Gastroesophageal sphincter (tissue), 4 donors: ENCODE data around the gene CPXM2. TPM values are rescaled to one million over a fixed set of nuclear protein-coding genes. Genes with fewer than 3 reads are reported as not detected.

Source experiments
- ATAC-seq: fragments of 150-250 bp; one replicate; pipeline ENCODE4 v1.9.1; 2016; ENCODE audit warnings: mild to moderate bottlenecking, moderate library complexity
- H3K27ac ChIP-seq, 4 donors: fragments of 200-600 bp; sonication (generic) in 3 of 4; 1 replicate in 3 of 4; 2 replicates in 1 of 4; pipeline ENCODE4 v1.5.1; 2016 to 2019
- H3K27me3 ChIP-seq: fragments of 200-600 bp; sonication (generic); one replicate; pipeline ENCODE4 v1.5.1; 2019
- H3K36me3 ChIP-seq, 2 donors: fragments of 200-600 bp; sonication (generic); one replicate each; pipeline ENCODE4 v1.5.1; 2019; ENCODE audit warnings: control low read depth in 1 of 2
- H3K4me1 ChIP-seq, 3 donors: fragments of 200-600 bp; sonication (generic); 1 replicate in 2 of 3; 2 replicates in 1 of 3; pipeline ENCODE4 v1.5.1; 2016 to 2019; ENCODE audit warnings: control low read depth in 2 of 3
- H3K4me3 ChIP-seq, 2 donors: fragments of 200-600 bp; sonication (generic); one replicate each; pipeline ENCODE4 v1.5.1; 2019; ENCODE audit warnings: mild to moderate bottlenecking in 1 of 2, moderate library complexity in 1 of 2
- H3K9me3 ChIP-seq, 3 donors: fragments of 200-600 bp; sonication (generic); one replicate each; pipeline ENCODE4 v1.5.1; 2017 to 2019; ENCODE audit warnings: control low read depth in 2 of 3
- CTCF ChIP-seq, 4 experiments: fragments of 200-600 bp in 2 of 4; fragments of 450-650 bp in 2 of 4; sonication (generic) in 1 of 4; IDR thresholded peaks; one replicate each; pipeline ENCODE4 v1.5.1; 2017 to 2019; ENCODE audit warnings: antibody characterized with exemption in 4 of 4, mild to moderate bottlenecking in 2 of 4, moderate library complexity in 2 of 4
- EP300 ChIP-seq: sonication (generic); formaldehyde crosslinking; IDR thresholded peaks from one replicate; pipeline ENCODE4 v1.6.1; 2017; ENCODE audit warnings: antibody characterized with exemption, mild to moderate bottlenecking
- POLR2A ChIP-seq, 2 donors: fragments of 450-650 bp; IDR thresholded peaks; one replicate each; pipeline ENCODE4 v1.6.1; 2017; ENCODE audit warnings: antibody characterized with exemption in 2 of 2, mild to moderate bottlenecking in 2 of 2, moderate library complexity in 1 of 2
- POLR2AphosphoS5 ChIP-seq: sonication (generic); formaldehyde crosslinking; IDR thresholded peaks from one replicate; pipeline ENCODE4 v1.6.1; 2017; ENCODE audit warnings: antibody characterized with exemption
- WGBS, 2 donors: methylation state at CpG; one replicate each; pipeline ENCODE4 v1.1.5; 2018; ENCODE audit warnings: low coverage in 1 of 2; 5-methylcytosine and 5-hydroxymethylcytosine counted together
- total RNA-seq, 4 donors: library from RNA; depleted of rRNA; stranded (reverse); fragments of >200 nt; gene quantifications; one replicate each; pipeline ENCODE4 v1.1.0, GENCODE V29; 2016

Gene CPXM2
- total RNA-seq, 4 donors from 2014 or later: 57.1 to 165 (median 85.1) TPM

DNA sequence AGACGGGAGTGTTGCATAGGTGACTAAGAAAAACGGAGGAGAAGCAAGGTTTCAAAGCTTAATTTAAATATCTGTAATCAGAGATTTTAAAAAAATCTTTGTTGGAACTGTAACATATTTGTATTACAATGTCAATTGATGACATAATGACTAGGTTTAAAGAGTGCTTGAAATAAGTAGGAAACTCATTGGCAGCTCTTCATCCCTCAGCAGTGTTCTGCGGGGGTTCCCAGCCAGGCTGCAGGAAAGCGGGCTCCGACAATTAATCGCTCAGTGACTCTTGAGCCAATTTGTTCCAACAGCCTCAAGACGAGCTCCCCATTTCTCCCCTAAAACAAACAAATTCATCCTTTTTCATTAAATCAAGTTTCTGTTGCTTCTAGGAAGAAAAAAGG is 22.6 kb downstream of the CPXM2 start:
- Histone ChIP-seq H3K27me3 (no peaks in the 10 kb centered on the region), H3K36me3 (no peaks in the 10 kb centered on the region), H3K4me1 (peaks cover 8 to 76% (median 25%) of the 10 kb centered on the region in 3 donors), H3K9me3 (peaks cover 0 to 14% (median 0%) of the 10 kb centered on the region in 3 donors), H3K4me3 (no peak overlapping the region), H3K27ac (peak overlapping the region; percentile 70 to 95 (median 82))
- WGBS, 2 donors: 46 to 75% methylated on average over 6 of the region's 7 CpGs
- no peak for TF ChIP-seq CTCF (IDR thresholded peaks at IDR 0.05)
- no peak for TF ChIP-seq EP300
- no peak for TF ChIP-seq POLR2A (IDR thresholded peaks at IDR 0.05)
- TF ChIP-seq POLR2AphosphoS5: no peak
- ATAC-seq: no peak

GRCh38 chr10:123868038-123869019 is 23.3 kb downstream of the CPXM2 start:
- peaks cover 8 to 83% (median 26%) of the 10 kb centered on the region in 3 donors for H3K4me1 ChIP-seq
- no peak overlapping the region for H3K4me3 ChIP-seq
- H3K27me3 ChIP-seq: no peaks in the 10 kb centered on the region
- no peaks in the 10 kb centered on the region for H3K36me3 ChIP-seq
- peak overlapping the region; percentile 61 to 95 (median 79) for H3K27ac ChIP-seq
- peaks cover 0 to 11% (median 0%) of the 10 kb centered on the region in 3 donors for H3K9me3 ChIP-seq
- TF ChIP-seq POLR2AphosphoS5 (no peak), POLR2A (IDR thresholded peaks at IDR 0.05) (no peak), CTCF (IDR thresholded peaks at IDR 0.05) (no peak), EP300 (no peak)
- ATAC-seq: no peak
- WGBS, 2 donors: 65 to 68% methylated on average over 8 to 14 of the region's 15 CpGs

DNA sequence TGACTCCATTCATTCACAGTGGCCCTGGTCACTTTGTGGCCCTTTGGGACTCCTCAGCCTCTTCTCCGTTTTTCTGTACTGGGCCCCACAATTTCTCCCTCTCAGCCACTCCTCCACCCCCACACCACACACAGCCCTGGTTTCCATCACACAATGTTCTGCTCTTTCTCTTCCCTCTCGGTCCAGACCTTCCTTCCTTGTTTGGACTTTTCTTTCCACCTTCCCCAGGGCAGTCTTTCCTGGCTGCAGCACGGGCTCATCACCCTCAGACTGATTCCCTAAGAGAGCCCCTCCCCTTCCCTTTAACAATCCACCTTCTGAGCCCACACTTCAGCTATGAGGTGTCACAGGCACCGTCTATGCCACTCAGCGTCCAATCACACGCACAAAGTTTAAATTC is 25.7 kb downstream of the CPXM2 start:
- peak; percentile 35 for ATAC-seq
- 24 to 39% methylated on average over 2 to 3 of the region's 6 CpGs for WGBS, 2 donors
- H3K4me1 ChIP-seq: peaks cover 4 to 92% (median 31%) of the 10 kb centered on the region in 3 donors
- H3K9me3 ChIP-seq: no peaks in the 10 kb centered on the region
- peak overlapping the region; percentile 88 to 97 (median 96) for H3K27ac ChIP-seq
- H3K36me3 ChIP-seq: peaks cover 0 to 12% of the 10 kb centered on the region in 2 donors
- H3K4me3 ChIP-seq: no peak overlapping the region
- no peaks in the 10 kb centered on the region for H3K27me3 ChIP-seq
- peak; percentile 79 for TF ChIP-seq POLR2AphosphoS5
- no peak for TF ChIP-seq EP300

DNA sequence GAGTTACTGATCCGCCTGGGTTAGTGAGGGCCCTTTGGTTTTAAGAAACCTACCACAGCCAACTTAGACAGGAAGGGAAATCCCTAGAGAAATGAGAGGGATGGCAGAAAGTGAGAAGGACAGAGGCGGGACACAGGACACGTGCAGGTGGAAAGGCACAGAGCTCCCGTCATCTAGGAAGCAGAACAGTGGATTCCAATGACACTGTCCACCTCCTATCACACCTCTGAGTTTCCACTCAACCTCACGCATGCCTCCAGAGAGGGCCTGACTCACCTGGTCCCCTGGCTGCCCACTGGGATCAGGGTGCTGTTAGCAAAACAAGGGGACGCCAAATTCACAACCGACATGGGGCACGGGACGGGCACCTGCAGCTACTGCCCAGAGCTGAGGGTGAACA is 26.3 kb downstream of the CPXM2 start:
- peaks cover 4 to 92% (median 31%) of the 10 kb centered on the region in 3 donors for H3K4me1 ChIP-seq
- no peak for ATAC-seq
- H3K27ac ChIP-seq: peak overlapping the region; percentile 88 to 97 (median 96)
- TF ChIP-seq POLR2AphosphoS5: no peak
- no peak for TF ChIP-seq CTCF (IDR thresholded peaks at IDR 0.05)
- TF ChIP-seq EP300: no peak
- TF ChIP-seq POLR2A (IDR thresholded peaks at IDR 0.05): no peak
- H3K4me3 ChIP-seq: no peak overlapping the region
- H3K9me3 ChIP-seq: no peaks in the 10 kb centered on the region
- H3K36me3 ChIP-seq: peaks cover 0 to 12% of the 10 kb centered on the region in 2 donors
- no peaks in the 10 kb centered on the region for H3K27me3 ChIP-seq
- WGBS, 2 donors: 44 to 60% methylated on average over 1 to 7 of the region's 9 CpGs

DNA sequence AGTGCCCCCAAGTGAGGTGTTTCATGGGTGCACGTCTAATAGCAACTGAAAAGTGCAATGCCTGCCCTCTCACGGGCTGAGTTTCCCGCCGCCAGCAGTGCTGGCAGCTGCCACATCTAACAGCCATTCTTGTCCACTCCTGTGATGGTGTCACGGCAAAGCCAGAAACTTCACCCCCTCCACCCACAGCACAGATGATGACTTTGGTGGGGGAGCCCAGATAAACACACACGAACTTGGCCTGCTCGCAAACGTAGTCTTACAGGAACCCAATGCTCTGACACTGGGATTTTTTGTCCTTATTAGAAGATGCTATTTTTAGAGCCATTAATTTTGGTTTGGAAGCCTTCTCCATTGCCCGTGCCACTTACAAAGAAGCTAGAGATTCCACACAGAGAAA is 26.7 kb downstream of the CPXM2 start:
- WGBS, 2 donors: 20 to 47% methylated on average over 1 to 3 of the region's 9 CpGs
- Histone ChIP-seq H3K27me3 (no peaks in the 10 kb centered on the region), H3K4me1 (peaks cover 4 to 92% (median 31%) of the 10 kb centered on the region in 3 donors), H3K27ac (peak overlapping the region; percentile 88 to 97 (median 96)), H3K9me3 (no peaks in the 10 kb centered on the region), H3K4me3 (no peak overlapping the region), H3K36me3 (peaks cover 0 to 12% of the 10 kb centered on the region in 2 donors)
- peak; percentile 96 for TF ChIP-seq POLR2AphosphoS5
- peak; percentile 88 for TF ChIP-seq EP300
- TF ChIP-seq POLR2A (IDR thresholded peaks at IDR 0.05): no peak
- peak; percentile 78 for ATAC-seq
